GM19351 (cell line): ENCODE measurements around the gene TSPAN14.
"Not testable (repeated sequence)": the region's sequence is repeated elsewhere in the genome, so short reads cannot be mapped to it uniquely, and the experiment has no call there.

ENCODE experiments used
- ATAC-seq: cut with Tn5 transposase; IDR thresholded peaks from one replicate; pipeline ENCODE4 v1.9.1; 2021; ENCODE audit warnings: mild to moderate bottlenecking, moderate library complexity; ENCODE audit not compliant: unreplicated experiment

Gene TSPAN14

DNA sequence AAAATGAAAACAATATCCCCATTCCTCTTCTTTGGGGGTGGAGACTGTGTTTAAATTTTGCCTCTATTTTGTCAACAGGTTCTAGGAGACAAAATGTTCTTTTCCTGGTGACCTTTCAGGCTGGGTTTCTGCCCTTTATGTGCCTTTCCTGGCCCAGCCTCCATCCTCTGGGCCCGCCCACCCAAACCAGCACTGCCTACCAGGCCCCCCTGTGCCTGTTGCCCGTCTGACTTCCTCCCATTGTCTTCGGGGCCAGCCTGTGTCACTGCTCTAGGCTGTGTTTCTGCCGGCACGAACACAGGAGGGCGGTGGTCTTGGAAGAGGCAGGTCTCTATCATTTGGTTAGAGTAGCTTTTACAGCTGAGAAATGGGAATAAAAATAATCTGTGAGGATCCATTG, 13.9 kb downstream of the TSPAN14 start:
- no peak for ATAC-seq

DNA sequence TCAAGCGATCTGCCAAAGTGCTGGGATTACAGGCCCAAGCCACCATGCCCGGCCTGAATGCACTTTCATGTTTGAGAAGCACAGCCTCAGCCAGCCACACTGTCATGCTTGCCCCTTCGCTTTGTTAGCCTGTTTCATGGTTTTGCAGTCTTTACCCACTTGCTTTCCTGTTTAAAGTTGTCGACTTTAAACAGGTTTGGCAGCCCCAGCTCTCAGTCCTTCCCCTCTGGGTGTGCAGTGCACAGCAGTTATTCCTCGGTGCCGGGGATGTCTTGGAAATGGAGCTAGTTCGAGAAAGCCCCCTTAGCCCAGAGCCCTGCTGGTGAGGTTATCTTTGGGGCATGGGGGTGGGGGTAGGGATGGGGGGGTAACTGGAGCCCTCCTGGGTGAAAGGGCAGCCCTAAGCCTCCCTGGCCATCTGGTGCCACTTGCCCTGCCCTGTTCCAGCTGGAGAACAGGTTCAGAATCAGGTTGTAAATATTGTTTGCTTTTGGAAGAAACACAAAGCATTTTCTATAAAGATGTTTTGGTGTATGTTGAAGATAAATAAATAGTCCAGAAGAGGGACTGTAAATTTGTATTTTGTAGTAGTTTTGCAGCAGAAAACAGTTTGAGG, 14.8 kb downstream of the TSPAN14 start:
- no peak for ATAC-seq

DNA sequence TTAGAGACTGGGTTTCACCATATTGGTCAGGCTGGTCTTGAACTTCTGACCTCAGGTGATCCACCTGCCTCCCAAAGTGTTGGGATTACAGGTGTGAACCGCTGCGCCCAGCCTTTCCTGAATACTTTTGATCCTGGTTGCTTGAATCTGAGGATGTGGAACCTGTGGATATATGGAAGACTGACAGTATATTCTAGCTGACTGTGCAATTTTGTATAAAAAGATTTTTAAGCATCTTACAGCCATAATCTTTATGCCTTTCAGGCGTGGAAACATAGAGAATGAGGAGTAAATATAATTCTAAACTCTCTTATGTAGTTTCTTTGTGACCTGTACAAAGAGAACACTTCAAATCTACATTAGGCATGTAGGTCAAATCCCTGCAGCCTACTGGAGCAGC, 16.2 kb downstream of the TSPAN14 start:
- no peak for ATAC-seq

DNA sequence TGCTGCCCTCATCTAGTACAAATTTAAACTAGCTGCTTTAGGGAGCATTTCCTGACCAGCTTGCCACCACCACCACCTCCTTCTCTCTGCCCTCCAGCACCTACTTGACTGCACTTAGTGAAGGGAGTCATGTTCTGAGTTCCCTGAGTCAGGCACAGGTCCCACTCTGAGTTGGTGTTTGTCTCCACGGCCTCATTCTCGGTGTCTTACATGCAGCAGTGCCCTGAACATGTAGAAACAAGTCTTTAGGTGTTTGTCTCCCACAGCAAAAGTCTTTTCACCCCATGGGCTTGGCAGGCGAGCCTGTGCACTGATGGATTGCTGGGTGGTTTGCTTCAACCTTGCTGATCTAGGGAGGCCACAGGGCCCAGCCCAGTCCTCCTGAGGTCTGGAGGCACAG, 16.9 kb downstream of the TSPAN14 start:
- ATAC-seq, result no peak

DNA sequence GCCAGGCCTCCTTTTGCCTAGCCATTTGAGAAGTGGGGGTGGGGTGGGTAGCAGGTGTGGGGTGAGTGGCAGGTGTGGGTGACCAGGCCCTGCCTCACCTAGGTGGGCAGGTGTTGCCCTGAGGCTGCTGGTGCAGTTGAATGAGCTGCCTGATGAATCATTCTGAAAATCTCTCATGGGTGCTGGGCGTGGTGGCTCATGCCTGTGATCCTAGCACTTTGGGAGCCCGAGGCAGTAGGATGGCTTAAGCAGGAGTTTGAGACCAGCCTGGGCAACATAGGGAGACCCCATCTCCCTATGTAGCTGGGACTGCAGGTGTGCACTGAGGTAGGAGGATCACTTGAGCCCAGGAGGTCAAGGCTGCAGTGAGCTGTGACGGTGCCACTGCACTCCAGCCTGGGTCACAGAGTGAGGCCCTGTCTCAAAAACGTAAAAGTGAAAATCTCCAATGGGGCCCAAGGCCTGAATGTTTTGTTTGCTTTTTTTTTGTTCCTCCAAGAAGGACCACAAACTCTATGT, 17.7 kb downstream of the TSPAN14 start:
- peak; percentile 61 for ATAC-seq

DNA sequence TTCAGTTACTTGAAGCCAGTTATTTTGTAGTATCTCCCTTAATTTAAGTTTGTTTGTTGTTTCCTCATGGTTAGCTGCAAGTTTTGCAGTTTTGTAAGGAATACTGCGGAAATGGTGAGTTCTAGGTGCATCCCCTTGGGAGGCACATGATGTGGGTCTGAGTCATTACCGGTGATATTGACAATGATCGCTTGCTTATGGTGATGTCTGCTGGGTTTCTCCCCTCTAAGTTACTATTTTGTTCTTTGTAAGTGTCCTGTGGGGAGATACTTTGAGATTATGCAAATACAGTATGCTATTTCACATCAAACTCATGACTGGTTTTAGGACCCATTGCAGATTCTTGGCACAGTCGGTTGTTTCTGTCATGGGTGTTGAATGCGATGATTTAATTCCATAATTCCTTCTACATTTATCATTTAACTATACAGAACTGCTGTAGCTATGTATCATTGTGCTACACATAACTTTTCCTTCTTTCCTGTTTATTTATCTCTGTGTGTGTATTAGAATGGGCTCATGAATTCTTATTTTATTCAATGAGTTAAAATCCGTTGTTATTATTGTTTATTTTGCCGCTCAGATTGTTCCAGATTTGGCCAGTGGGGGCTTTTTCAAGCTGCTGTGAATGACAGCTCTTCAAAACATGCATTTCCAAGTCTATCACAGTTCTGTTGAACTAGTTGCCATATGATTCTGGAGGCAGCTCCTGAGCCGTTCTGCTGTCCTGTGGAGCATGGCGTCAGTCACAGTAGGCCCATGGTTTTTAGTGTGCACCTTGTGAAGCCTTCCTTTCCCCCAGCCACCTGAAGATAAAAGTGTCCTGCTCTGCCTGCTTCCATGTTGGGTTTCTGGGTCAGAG, 18.4 kb downstream of the TSPAN14 start:
- ATAC-seq, result peak; percentile 87

- ATAC-seq, result no peak
Measured at GRCh38 chr10:80473096-80473657, 19.1 kb downstream of the TSPAN14 start.

- ATAC-seq, result no peak
Measured at GRCh38 chr10:80473692-80474596, 19.8 kb downstream of the TSPAN14 start.

DNA sequence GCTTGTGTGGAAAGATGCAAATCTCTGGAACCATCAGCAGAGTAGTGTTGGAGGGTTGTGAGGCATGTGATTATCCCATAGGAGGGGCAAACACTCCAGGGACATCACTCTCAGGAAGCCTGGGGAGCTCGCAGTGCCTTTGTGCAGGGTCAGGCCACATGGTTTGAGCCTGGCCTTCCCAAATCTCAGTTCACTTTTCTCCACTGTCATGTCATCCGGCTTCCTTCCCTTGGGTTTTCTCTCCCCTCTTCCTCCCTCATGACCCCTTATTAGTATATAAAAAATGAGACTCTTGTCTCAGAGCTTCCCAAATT, 20.4 kb downstream of the TSPAN14 start:
- ATAC-seq, result no peak

DNA sequence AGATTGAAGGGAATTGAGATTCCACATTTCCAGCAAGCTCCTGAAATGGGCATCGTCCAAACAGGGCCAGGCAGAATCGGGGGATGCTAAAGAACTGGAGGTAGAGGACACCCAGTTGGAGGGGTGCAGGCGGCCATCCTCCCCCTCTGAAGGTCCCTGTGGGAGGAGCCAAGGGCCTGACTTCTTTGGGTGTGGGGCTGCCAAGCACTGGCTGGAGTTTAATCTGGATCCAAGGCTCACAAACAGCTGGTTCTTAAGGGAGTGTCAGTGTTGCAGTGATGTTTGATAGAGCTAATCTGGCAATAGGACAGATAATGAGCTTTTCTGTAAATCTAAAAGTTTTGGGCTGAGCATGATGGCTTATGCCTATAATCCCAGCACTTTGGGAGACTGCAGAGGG, 20.8 kb downstream of the TSPAN14 start:
- no peak for ATAC-seq

GRCh38 chr10:80475641-80476040, 21.5 kb downstream of the TSPAN14 start:
- ATAC-seq, result not testable (repeated sequence)

DNA sequence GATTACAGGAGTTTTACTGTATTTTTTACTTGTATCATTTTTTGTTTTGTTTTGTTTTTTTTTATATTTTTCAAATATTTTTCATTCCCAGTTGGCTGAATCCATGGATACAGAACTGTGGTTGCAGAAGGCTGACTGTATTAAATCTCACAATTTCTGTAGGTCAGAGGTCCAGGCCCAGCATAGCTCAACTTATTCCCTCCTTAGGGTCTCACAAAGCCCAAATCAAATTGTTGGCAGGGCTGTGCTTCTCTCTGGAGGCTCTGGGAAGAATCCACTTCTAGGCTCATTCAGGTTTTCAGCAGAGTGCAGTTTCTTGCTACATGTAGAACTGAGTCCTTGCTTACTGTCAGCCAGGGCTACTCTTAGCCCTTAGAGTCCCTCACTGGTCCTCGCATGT, 22.6 kb downstream of the TSPAN14 start:
- ATAC-seq, result no peak

DNA sequence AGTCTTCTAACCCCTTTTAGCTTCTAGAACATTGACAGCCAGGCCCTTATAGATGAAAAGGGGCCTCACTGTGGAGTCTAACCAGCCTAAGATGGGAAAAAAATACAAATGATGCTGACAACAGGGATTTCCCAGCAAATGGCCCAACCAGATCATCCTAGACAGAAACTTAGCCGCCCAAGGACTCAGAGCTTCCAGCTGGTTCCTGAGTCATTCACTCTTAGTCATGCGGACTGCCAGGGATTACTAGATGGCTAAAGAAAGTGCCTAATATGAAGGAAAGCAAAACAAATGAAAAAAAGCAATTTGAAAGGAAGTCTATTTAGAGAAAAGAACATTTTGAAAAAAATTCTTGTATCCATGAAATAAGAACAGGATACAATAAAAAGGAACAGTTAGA, 23.7 kb downstream of the TSPAN14 start:
- ATAC-seq, result no peak

- not testable (repeated sequence) for ATAC-seq
Measured at GRCh38 chr10:80480373-80480772, 26.3 kb downstream of the TSPAN14 start.

- no peak for ATAC-seq
Measured at GRCh38 chr10:80480852-80481251, 26.7 kb downstream of the TSPAN14 start.

GRCh38 chr10:80484243-80484642, 30.1 kb downstream of the TSPAN14 start:
- no peak for ATAC-seq

DNA sequence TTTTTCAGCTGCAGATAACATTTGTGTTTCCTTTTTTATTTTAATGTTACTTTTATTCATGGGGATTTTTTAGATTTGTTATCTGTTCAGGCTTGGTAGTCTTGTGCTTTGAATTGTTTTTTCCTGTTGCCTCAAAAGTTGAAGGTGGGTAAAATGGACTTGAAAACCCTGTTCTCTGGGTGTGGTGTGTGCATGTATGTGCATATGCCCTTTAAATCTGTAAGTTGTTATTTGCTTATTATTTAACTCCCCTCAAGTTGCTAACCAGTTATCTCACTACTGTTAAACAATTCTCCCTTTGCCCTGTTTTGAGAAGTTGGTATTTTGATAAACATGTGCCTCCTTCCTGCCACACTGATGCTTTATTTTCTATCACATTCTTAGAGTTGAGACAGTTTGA, 30.6 kb downstream of the TSPAN14 start:
- no peak for ATAC-seq

DNA sequence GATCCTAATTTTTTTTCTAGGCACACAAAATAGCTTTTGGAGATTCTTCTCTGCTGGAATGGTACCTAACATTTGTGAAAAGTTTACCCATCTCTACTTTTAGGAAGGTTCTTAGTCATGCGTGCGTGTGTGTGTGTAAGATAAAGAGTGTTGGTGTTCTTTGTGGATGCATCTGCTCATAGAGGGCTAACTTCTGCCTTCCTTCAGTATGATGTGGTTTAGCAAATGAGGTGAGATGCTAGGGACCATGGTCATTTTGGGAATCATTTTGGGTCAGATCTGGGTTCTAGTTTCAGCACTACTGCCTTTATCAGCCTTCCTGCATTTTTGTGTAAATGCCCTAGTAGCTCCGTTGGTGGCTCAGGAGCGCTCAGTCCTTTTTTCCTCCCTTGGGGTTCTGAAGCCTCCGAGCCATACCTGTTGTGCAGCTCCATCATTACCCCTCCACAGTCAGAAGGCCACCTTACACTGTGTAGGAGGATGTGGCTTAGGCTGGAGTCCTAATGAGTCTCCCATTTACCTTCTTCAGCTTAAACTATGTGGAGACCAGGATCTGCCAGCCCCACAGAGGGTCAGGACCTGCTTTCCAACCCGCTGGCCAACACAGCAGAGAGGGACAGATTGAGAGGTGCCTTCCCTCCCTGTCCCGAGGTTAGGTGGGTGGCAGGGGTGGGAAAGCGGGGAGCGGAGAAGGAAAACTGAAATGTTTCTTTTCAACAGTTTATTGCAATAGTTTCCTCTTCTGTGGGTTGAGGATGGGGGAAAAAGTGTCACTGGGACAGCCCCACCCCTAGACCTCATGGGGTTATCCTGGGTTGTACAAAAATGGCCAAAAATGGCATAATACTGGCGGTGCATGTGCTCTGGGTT, 31.2 kb downstream of the TSPAN14 start:
- ATAC-seq, result no peak

DNA sequence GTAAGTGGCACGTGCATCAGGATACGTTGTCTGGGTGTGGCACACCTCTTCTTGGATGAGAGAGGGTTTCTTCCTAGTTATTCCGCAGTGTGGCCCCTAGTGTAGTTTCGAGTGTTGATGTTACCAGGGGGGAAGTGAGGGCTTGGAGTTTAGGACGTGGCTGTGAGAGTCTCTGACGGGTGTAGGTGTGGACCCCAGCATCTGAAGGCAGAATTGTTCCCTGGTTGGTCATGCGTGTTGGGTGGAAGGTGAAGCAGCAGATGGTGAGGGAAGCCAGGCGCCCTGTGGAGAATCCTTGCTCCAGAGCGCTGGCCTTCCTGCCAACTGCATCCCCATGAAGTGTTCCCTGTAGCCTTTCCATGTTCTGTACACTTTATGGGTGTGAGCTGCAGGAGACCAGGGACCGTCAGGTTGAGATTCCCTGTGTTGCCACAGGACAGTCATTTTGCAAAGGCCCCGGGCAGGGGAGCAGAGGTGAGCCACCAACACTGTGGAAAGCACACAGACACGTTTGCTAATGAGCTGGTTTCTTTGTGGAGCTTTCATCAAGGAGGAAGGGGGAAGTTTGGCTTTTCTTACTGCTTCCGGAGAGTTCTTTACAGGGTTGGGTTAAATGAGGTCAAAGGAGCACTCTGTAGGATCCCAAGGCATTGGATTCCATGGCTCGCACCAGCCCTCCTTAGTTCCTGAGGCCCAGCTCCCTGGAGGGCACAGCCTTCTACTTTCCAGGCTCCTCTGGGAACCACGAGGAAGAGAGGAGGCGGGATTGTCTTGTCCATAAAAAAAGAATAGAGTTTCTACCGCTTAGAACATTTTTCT, 32.0 kb downstream of the TSPAN14 start:
- ATAC-seq, result no peak
